Renal cortical epithelial cell (primary cell): ENCODE data around the gene RNPEP. TPM values are rescaled to one million over a fixed set of nuclear protein-coding genes. Genes with fewer than 3 reads are reported as not detected.
"Not testable (repeated sequence)": the region's sequence is repeated elsewhere in the genome, so short reads cannot be mapped to it uniquely, and the experiment has no call there.

Experiments
- DNase-seq: peaks from one replicate; pipeline ENCODE4 v3.0.0-alpha.2; 2011; ENCODE audit warnings: low read depth
- total RNA-seq: library from RNA; depleted of rRNA; stranded (reverse); fragments of >200 nt; gene quantifications from 2 replicates; pipeline ENCODE4 v1.2.3, GENCODE V29; 2014

The RNPEP gene
- total RNA-seq, 1 donor from 2014 or later = 104 TPM

- DNase-seq = no peak
These were observed 54.3 kb downstream of the RNPEP start for GRCh38 chr1:202036595-202037387.

GRCh38 chr1:202037706-202038296 is 55.4 kb downstream of the RNPEP start:
- peak; percentile 80 for DNase-seq

DNA sequence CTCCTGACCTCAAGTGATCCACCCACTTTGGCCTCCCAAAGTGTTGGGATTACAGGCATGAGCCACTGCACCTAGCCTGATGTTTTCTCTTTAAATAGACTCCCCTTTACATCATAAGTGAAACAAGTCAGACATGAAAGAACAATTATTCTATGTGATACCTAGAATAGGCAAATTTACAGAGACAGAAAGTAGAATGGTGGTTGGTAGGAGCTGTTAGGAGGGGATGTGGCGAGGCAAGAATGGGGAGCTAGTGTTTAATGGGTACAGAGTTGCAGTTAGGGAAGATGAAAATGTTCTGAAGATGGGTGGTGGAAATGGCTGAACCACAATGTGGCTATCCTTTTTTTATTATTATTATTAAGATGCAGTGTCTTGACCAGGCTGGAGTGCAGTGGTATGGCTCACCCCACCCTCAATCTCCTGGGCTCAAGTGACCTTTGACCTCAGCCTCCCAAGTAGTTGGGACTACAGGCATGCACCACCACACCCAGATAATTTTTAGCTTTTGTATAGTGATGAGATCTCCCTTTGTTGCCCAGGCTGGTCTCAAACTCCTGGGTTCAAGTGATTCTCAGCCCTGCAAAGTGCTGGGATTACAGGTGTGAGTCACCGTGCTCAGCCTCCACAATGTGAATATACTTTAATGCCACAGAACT is 56.4 kb downstream of the RNPEP start:
- no peak for DNase-seq

DNA sequence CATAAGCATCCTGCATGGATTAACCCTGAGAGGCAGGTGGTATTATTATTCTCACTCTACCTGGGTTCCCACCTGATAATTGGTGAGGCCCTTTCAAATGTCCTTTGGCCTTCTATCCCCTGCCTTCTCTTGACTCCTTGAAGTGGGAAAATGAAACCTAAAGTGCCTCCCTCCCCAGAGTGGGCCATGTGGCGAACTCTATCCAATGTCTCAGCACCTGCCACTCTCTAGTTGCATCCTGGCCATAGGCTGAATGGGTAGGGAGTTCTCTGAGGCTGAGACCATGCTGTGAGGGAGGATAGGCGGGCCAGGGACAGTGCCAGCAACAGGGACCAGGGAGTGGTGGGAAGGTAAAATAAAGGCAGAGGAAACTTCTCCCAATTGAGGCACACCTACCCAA is 63.3 kb downstream of the RNPEP start:
- DNase-seq = no peak

- DNase-seq = peak; percentile 37
These were observed 63.8 kb downstream of the RNPEP start for GRCh38 chr1:202046227-202046626.

DNA sequence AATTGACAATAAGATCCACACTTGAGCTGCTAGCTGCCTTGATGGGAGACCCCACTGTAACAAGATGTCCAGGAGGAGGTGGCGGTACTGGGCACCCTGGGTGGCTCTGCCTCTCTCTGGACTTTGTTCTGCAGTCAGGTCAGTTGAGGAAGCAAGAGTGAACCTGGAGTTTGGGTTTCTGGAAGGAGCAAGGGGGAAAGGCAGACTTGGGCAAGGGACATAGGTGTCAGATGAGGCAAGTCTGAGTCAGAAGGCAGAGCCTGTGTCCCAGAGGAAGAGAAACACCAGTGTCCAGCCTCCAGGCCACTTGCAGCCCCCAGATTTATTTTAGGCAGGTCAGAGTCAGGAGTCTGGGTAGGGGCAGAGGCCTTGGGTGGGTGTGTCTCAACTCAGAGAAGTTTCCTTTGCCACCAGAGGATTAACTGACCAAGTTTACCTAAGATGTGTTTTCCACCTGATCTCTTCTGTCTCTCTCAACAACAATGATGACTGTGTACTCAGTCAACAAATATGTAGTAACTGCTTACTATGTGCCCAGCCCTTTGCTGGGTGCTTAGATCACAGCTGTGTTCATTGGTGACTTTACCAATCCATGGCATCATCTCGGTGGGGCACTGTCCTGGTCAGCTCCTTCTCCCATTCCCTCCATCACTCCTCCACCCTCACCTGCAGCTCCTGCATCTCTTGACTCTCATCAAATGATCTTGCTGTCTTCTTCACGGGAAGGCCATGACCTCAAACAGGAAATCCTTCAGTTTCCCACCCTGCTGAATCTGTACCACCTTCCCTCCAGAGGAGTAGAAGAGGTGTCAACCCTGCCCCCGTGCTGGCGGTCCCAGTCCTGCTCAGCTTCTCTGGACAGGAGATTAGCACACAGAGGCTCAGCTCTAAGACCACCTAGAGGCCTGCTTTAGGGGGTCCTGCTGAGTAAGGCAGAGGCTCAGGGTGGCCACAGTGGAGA is 64.6 kb downstream of the RNPEP start:
- DNase-seq = peak; percentile 59

GRCh38 chr1:202047977-202048376 is 65.5 kb downstream of the RNPEP start:
- no peak for DNase-seq

DNA sequence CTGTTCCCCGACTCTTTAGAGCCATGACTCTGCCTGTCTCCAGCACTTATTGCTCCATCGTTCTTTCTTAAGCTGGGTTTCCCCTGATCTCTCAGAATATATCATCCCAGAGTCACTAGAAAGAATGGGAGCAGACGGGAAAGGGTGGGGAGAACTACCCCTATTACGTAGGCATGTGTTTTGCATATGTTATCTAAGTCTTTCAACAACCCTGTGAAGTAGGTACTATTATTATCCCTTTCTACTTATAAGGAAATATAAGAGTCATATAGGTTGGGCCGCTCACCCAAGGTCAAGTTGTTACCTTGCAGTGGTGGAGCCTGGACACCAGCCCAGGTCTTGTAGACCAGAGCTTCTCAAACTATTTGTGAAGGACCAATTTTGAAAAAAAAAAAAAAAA is 66.7 kb downstream of the RNPEP start:
- DNase-seq = no peak

DNA sequence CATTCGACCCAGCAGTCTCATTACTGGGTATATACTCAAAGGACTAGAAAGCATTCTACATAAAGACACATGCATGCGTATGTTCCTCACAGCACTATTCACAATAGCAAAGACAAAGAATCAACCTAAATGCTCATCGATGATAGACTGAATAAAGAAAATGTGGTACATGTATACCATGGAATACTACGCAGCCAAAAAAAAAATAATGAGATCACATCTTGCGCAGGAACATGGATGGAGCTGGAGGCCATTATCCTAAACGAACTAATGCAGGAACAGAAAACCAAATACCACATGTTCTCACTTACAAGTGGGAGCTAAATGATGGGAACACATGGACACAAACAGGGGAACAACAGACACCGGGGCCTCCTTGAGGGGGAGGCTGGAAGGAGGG is 71.6 kb downstream of the RNPEP start:
- DNase-seq = no peak

- not testable (repeated sequence) for DNase-seq
These were observed 72.2 kb downstream of the RNPEP start for GRCh38 chr1:202054673-202055072.

Other genes starting within 250 kb of the RNPEP start
- 15.6 and 31.5 TPM in 2 replicates for gene IPO9, start 153.5 kb upstream of the RNPEP start, total RNA-seq
- 11.8 and 16.1 TPM in 2 replicates for gene SHISA4, start 93.8 kb upstream of the RNPEP start, total RNA-seq
- 0.17 and 0.25 TPM in 2 replicates for gene LMOD1, start 36.1 kb upstream of the RNPEP start, total RNA-seq
- gene TIMM17A, start 27.1 kb upstream of the RNPEP start, total RNA-seq = 72.0 and 127 TPM in 2 replicates
- gene ELF3, start 27.9 kb downstream of the RNPEP start, total RNA-seq = 277 and 307 TPM in 2 replicates
- gene GPR37L1, start 140.3 kb downstream of the RNPEP start, total RNA-seq = 0.15 and 0.35 TPM in 2 replicates
- gene ARL8A, start 162.1 kb downstream of the RNPEP start, total RNA-seq = 37.2 and 47.9 TPM in 2 replicates
- gene PTPN7, start 178.0 kb downstream of the RNPEP start, total RNA-seq = not detected in 2 replicates
- gene LGR6, start 211.2 kb downstream of the RNPEP start, total RNA-seq = 0.05 TPM in 1 of 2 replicates, not detected in the other